ENCODE data around the gene POLR2B.
"Not testable (repeated sequence)": the region's sequence is repeated elsewhere in the genome, so short reads cannot be mapped to it uniquely, and the experiment has no call there.

POLR2B gene

DNA sequence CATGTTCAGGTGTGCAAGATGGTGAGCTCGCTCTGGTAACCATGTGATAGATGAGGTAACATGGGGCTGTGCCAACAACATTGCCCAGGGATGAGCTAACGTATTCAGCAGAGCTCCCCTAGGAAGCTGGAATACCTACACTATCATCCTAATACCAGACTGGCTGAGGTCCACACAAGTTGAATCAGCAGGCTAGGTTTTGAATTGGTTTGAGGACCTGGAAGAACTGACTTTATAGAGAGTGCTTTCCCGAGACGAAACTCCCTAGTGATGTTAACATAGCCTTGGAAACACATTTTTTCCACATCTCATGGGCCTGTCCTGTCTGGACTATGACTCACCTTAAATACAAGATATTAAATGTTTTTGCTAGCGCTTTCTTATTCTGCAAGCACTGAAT lies 74.8 kb downstream of the POLR2B start:
- no peak for DNase-seq (ENCODE audit: low read depth in 2 of 2)

DNA sequence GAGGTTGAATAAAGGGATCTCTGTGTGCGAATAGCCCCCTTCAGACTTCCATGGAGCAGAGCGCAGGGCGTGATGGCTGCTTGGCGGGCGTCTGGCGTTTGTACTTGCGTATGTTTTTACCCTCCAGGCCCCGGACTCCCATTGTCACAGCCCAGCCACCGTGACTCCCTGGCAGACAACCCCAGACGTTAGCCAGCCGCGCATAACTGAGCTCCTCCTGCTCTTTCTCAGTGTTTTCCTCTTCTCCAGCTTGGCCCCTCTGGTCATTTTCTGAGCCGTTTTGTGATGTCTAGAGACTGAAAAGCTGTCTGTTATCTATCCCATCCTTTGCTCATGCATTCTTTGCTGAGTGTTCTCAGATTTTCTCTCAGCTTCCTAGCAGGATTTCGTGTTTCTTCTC lies 77.2 kb downstream of the POLR2B start:
- DNase-seq (ENCODE audit: low read depth in 2 of 2): no peak

DNA sequence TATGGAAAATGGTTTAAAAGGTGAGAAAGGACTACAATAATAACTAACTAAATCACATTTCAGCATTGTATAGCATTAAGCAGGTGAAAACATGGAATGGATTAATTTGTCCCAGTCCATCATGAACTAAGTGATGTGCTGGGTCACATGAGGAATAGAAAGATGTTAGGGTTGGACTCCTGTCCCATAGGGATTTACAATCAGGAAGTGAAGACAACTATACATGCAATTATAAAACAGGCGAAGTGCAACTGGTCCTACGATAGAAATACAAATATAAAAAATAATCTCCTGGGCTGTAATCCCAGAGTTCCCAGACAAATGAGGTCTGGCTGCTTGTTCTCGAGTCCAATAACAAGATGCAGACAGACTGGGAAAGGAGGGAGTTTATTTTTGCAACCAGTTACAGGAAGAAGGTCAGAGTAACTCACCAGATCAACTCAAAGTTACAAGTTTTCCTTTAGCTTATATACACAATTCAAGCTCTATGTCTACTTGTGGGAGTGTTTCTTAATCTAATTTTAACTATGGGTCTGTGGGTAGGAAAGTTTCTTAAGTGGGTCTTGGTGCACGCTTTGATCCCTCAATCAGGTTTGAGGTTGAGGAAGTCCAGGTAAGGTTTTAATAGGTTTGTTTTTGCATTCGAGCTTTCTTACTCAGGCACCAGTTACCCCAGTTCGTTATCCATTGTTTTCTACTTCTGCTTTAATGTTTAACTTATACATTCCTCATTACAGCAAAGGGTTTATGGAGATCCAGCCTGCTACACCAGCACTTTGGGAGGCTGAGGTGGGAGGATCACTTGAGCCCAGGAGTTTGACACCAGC lies 81.4 kb downstream of the POLR2B start:
- no peak for DNase-seq (ENCODE audit: low read depth in 2 of 2)

DNA sequence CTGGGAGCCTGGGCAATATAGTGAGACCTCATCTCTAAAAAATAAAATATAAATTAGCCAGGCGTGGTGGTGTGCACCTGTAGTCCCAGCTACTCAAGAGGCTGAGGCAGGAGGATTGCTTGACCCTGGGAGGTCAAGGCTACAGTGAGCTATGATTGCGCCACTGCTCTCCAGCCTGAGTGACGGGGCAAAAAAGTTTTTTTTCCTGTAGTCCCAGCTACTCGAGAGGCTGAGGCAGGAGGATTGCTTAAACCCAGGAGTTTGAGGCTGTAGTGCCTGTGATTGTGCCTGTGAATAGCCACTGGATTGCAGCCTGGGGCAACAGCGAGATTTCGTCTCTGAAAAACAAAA lies 82.0 kb downstream of the POLR2B start:
- DNase-seq (ENCODE audit: low read depth in 2 of 2): not testable (repeated sequence)

DNA sequence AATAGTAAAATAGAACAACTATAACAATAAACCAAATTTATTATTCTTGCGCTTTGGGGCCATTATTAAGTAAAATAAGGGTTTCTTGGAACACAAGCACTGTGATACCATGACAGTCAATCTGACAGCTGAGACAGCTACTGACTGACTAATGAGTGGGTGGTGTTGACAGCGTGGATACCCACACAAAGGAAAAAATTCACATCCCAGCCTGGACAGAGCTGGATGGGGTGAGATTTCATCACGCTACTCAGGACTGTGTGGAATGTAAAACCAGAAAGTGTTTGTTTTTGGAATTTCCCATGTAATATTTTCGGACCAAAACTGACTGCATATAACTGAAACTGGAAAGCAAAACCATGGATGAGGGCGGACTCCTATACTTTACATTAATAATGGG lies 82.7 kb downstream of the POLR2B start:
- no peak for DNase-seq (ENCODE audit: low read depth in 2 of 2)

DNA sequence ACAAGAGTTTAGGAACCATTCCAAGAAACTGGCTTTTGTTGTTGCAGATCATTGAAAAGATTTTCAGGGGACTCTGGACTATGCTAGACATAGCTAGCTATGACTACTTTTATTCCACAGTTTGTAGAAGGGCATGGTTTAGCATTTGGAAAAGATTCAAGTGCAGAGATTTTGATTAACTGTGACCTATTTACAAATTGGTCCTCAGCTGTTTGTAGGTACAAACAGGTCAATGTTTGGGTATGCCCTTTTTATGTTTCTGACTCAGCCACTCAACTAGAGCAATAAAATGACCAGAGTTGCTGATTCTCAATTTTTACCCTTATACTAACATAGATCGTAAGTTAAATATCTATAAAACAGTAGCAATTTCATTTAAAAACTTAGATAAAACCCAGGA lies 84.8 kb downstream of the POLR2B start:
- no peak for DNase-seq (ENCODE audit: low read depth in 2 of 2)

DNA sequence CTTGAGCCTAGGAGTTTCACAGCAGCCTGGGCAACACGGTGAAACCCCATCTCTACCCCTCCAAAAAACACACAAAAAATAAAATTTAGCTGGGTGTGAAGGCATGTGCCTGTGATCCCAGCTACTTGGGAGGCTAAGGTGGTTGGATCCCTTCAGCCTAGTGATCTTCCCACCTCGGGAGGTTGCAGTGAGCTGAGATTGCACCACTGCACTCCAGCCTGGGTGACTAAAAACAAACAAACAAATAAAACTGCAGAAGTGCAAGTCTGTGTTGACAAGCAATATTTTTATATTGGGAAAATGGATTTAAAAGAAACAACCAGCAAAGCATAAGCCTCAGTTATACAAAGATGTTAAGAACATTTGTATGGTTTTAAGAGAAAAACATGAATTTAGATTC lies 85.4 kb downstream of the POLR2B start:
- DNase-seq (ENCODE audit: low read depth in 2 of 2): no peak

DNA sequence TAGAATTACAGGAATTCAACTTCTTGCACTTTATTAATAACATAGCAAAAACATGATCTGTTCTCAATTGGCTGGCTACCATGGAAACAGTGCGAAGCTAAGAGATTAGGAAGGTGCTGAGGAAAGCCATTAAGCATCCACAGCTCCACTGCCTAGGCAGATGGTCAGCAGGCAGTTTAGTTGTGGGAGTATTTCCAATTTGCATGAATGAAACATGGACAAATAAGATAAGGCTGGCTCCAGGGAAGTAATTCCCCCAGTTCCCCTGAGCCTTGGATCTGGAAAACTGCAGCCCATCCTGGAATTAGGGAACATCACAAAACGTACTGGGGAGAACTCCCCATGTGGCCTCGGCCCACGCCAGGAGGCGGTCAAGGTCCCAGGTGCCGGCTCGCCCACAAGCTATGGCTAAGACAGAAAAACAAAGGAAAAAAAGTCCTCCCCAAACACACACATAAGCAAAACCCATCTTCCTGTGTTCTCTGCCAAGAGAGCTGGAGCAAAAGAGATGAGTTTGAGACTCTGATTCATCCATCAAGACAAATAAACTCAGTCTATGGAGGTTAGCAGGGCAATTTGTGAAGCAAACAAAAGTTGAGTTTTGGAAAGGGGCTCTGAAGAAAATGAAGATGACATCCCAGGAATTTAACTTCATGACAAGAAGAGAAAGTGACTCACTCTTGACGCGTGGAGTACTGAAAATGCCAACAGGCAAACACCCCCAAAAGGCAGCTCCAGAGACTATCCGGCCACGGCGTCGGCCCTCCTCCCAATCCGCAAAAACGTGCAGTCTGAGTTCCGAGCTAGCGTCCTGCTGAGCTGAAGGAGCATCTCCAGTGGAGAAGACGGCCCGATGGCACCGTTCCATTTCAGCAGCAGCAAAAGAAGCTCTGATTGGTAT lies 86.4 kb downstream of the POLR2B start:
- no peak for DNase-seq (ENCODE audit: low read depth in 2 of 2)

DNA sequence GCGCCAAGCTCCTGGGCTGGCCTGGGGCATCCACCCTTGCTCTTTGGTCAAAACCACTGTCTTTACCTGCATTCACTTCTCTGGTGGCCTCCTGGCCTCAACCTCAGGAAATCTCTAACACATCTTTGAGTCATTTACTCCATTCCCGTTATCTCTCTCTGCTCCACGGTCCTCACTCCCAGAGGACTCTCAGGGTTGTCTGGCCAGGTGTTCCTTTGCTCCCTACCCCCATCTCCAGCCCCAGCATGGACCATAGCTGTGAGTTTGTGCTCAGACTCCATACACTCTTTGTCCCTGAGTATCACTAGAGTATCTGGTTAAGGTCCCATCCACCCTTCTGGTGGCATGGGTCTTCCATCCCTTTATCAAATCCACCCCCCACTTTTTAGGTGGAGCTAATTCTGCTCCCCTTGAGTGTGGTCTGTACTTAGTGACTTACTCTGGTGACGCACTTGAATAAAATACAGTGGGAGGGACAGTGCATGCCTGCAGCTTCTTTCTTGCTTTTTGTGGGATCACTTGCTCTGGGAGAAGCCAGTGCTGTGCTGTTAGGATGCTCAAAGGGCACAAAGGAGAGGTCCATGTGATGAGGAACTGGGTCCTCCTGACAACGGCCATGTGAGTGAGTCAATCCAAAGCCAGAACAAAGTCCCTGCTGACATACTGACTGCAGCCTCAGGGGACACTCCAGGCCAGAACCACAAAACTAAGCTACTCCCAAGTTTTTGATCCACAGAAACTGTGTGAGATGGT lies 87.2 kb downstream of the POLR2B start:
- DNase-seq (ENCODE audit: low read depth in 2 of 2): no peak

DNA sequence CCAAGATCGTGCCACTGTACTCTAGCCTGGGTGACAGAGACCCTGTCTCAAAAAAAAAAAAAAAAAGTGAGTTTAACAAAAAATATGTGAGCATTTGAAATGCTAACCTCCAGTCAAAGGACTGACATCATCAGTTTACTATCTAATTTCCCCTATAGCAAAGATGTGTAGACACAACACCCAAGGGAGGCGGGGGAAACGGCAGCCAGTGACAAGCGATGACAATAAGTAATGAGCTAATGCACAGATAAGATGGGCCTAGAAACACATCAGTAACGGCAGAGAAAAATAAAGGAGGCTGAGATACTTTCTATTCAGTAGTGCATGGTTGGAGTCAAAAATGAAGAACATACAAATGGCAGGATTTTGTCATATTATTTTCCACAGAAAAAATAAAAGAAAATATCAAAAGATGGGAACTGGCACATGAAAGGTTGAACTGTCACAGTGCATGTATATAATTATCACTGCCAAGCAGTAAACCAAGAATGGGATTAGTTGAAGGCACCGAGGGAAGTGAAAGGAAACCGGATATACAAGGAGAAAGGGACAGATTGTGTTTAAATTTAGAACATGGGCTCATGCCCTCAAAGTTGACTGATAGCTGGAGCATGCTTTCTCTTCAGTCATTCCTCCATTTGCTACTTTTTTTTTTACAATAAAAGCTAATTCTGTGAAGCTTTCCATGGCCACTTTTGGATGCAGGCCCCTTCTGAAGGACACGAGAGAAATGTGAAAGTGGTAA lies 89.7 kb downstream of the POLR2B start:
- DNase-seq (ENCODE audit: low read depth in 2 of 2): no peak

DNA sequence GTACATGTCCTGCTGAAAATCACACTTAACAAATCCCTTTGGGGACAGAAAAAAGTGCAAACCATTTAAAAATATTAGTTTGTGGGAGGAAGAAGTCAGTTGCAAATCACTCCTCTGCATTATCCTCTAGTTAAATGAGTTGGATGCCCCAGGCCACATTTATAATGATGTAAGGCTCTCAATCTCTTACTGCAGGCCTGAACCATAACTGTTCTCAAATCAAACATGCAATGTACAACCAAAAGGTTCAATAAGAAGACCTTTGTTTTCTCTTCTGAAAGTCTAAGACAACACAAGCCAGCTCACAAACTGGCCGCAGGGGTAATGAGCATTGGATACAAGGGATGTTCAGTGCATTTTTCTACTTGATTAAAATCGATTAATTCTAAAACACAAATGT lies 91.8 kb downstream of the POLR2B start:
- DNase-seq (ENCODE audit: low read depth in 2 of 2): no peak

DNA sequence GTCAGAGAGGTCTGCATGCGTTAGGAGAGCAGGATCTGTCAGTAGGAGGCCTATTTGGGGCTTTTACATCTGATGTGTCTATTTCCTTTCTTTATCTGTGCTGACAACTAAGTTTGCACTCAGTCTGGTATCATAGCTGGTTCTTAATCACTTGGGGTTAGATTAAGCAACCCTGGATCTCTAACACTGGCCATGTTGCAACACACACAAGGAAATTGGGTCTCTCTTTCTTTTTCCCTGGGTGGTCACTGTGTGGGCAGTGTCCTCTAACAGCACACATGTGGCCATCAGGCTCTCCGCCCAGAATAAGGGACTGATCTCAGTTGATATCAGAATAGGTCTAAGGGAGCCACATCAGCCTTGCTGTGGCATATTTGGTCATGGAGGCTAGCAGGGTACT lies 92.6 kb downstream of the POLR2B start:
- no peak for DNase-seq (ENCODE audit: low read depth in 2 of 2)

DNA sequence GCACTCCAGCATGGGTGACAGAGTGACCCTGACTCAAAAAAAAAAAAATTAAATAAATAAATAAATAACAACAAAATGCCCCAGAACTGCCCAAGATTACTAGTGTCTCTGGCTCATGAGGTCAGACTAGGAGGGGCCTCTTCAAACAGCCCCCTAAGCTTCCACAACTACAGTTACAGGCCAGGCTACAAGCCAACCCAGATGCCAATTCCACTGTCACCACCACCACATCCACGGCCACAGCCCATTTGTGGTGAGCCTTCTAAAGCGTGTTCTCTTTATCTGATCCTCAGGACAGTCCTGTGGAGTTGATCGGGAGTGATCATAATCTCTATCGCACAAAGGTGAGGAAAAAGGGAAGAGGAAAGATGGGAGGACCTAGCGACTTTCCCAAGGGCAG lies 94.9 kb downstream of the POLR2B start:
- no peak for DNase-seq (ENCODE audit: low read depth in 2 of 2)

DNA sequence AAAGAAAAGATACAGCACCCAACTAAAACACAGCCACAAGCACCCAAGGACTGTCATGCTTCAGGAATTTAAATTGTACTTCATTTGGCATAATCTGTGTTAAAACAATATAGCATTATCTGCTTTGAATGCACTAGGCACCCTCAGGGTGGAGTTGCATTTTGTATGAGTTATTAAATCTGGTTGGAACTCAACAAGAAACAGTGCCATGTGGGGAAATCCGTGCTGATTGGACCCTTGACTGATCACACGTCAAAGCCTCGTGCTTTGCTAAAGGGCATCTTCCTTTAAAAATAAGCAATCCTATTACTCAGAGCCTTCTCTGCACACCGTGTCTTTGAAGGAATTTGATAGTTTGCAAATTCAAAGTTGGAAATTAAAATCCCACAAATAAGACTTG lies 96.0 kb downstream of the POLR2B start:
- no peak for DNase-seq (ENCODE audit: low read depth in 2 of 2)

DNA sequence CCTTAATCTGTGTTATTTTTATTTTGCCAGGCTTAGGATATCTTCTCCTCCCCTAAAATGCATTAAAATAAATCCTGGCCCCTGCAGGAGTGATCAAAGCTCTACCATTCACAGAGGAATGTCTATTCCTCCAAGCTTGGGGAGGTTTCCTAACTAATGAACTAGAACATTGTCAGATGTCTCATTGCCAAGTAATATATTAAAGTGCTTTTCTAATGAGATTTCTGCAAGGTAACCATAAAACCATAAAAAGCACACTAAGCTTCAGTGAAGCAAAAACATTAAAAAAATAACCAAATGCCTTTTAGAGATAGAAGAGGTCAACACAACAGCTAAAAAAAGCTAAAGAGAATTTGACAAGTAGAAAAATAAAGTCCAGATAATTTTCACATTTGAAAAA lies 96.7 kb downstream of the POLR2B start:
- DNase-seq (ENCODE audit: low read depth in 2 of 2): no peak

DNA sequence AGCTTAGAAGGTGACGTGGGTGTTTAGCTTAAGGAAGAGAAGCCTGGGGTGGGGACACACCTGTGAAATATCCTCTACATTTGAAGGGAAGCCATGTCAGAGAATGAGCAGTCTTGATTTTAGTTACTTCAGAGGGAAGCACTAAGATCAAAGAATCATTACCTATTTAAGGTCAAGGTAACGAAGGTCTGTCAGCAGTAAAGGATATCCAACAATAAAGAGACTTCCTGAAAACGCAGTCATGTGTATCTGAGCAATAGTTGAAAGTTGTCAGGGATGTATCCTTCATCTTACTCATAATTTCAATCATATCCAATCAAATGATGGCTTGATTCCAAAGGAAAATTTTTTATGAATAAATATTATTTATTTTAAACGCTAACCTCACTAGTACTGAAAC lies 98.0 kb downstream of the POLR2B start:
- no peak for DNase-seq (ENCODE audit: low read depth in 2 of 2)

DNA sequence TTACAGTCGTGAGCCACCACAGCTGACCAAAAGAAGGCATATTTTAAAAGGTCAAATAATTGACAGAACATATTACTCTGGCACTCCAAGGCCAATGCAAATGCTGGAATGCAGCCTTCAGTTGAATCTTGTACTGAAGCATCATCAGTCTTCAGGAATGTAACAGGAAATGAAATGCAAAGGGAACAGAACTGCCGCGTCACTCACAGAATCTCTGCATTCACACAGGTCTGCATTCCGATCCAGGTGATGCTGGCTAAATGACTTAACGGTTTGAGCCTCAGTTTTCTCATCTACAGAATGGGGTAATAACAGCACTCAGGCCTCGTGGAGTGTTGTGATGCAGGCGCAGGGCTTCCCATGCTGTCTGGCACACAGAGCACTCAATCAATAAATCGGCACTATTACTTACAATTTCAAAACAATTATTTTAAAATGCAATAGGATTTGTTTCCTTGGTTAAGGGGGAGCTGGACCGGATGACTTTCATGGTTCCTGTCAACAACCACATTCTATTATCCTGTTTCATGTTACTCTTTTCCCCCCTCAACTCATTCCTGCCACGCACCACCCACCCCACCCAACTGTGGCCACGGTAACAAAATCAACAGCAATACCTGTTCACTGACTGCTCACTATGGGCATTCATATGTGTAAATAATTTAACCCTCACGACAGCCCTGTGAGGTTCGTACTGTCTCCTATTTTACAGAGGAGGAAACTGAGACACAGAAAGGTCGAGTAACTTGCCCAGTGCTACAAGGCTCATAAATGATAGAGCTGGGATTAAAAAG lies 99.1 kb downstream of the POLR2B start:
- DNase-seq (ENCODE audit: low read depth in 2 of 2): no peak

DNA sequence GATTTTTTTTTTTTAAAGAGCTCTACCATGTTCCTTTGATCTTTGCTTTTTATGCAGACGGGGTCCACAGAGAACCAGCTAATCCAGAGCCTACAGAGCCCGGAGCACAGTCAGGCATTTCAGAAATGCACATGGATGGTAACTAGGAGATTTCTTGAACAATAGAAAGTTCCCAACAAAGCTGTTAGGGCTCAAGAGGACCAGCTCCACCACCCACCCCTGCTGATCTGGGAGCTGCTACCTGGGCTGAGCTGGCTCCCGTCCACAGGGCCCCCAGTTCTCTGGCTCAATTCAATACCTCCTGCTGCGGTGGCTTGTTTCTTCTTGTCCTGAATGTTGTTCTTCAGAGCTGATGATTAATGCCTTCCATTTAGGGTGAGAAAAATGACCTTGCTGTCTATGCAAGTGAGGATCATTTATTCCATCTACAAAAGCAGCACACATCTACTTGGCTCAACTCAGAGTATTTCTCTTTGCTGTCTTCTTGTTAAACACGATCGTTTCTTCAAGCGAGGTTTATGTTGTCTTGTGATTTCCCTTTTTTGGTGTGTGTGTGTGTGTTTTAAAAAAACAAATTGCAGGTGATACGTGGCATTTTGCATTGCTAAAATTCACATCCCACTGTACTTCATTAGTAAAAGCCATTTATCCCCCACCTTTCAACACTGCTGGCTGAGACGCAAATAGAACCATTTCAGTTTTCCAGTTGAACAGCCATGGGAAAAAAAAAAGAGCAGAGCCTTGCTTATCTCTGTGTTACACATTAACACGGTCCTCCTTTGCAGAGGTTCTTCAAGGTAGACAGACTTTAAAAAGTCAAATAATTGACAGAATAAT lies 100.2 kb downstream of the POLR2B start:
- no peak for DNase-seq (ENCODE audit: low read depth in 2 of 2)

All from activated CD8-positive, alpha-beta memory T cell treated with anti-CD3 and anti-CD28 coated beads for 4 hours (primary cell).